Fibroblast of the aortic adventitia (primary cell): ENCODE measurements around the gene C2CD2. TPM values are rescaled to one million over a fixed set of nuclear protein-coding genes. Genes with fewer than 3 reads are reported as not detected.
A peak's percentile ranks its signal among the peaks of the same experiment; 100 is the strongest.
"Not testable (repeated sequence)": the region's sequence is repeated elsewhere in the genome, so short reads cannot be mapped to it uniquely, and the experiment has no call there.

Experiments used
- DNase-seq: peaks from one replicate; pipeline ENCODE4 v3.0.0-alpha.2; 2010; ENCODE audit warnings: low read depth
- H3K4me3 ChIP-seq: 2 replicates; pipeline ENCODE4 v1.5.1; 2011; ENCODE audit warnings: low read depth, mild to moderate bottlenecking, control low read depth, low read length, moderate library complexity
- CTCF ChIP-seq: IDR thresholded peaks from 2 replicates; pipeline ENCODE4 v1.5.1; 2011; ENCODE audit warnings: mild to moderate bottlenecking, low read length, control low read depth, inconsistent platforms; ENCODE audit not compliant: insufficient read depth
- total RNA-seq: library from RNA; depleted of rRNA; stranded (reverse); fragments of >200 nt; gene quantifications from 2 replicates; pipeline ENCODE4 v1.2.3, GENCODE V29; 2012; ENCODE audit warnings: low replicate concordance

Gene C2CD2
- total RNA-seq, 1 donor = 20.2 TPM

GRCh38 chr21:41965461-41966013, 11.7 kb upstream of the C2CD2 start:
- DNase-seq = no peak
- no peak for TF ChIP-seq CTCF
- H3K4me3 ChIP-seq = no peak overlapping the region

- H3K4me3 ChIP-seq = no peak overlapping the region
- DNase-seq = no peak
- TF ChIP-seq CTCF = no peak
These were observed 11.2 kb upstream of the C2CD2 start for GRCh38 chr21:41965045-41965444.

GRCh38 chr21:41964171-41964570, 10.4 kb upstream of the C2CD2 start:
- TF ChIP-seq CTCF = no peak
- no peak overlapping the region for H3K4me3 ChIP-seq
- no peak for DNase-seq

GRCh38 chr21:41962425-41962966, 8.7 kb upstream of the C2CD2 start:
- no peak overlapping the region for H3K4me3 ChIP-seq
- DNase-seq = no peak
- TF ChIP-seq CTCF = no peak

GRCh38 chr21:41961753-41962152, 7.9 kb upstream of the C2CD2 start:
- no peak for DNase-seq
- no peak overlapping the region for H3K4me3 ChIP-seq
- no peak for TF ChIP-seq CTCF

GRCh38 chr21:41961282-41961701, 7.5 kb upstream of the C2CD2 start:
- H3K4me3 ChIP-seq = no peak overlapping the region
- no peak for TF ChIP-seq CTCF
- DNase-seq = peak; percentile 4

GRCh38 chr21:41960386-41960785, 6.6 kb upstream of the C2CD2 start:
- DNase-seq = no peak
- TF ChIP-seq CTCF = no peak
- no peak overlapping the region for H3K4me3 ChIP-seq

- H3K4me3 ChIP-seq, DNase-seq: not testable (repeated sequence)
These were observed 5.9 kb upstream of the C2CD2 start for GRCh38 chr21:41959697-41960096.
